ENCODE data around the gene CNFN.

The CNFN gene

GRCh38 chr19:42406111-42406510 is 16.0 kb upstream of the CNFN start:
- no CpG with 5 or more reads among the region's 11 CpGs for WGBS (ENCODE audit: extremely low coverage, insufficient coverage, insufficient read length)
- H3K79me2 ChIP-seq (ENCODE audit: control insufficient read depth, insufficient read depth, low read length, poor library complexity), result peaks cover 2% of the 10 kb centered on the region
- no peak overlapping the region for H2BK5ac ChIP-seq (ENCODE audit: low read depth, low read length, poor library complexity)
- no peak for DNase-seq
- no peak overlapping the region for H2AFZ ChIP-seq (ENCODE audit: insufficient read depth, low read length, poor library complexity)
- H2AK5ac ChIP-seq (ENCODE audit: low read length), result no peak overlapping the region
- no peak overlapping the region for H2BK120ac ChIP-seq (ENCODE audit: insufficient read depth, low read length, poor library complexity)
- H3K14ac ChIP-seq (ENCODE audit: low read length), result no peak overlapping the region
- no peak overlapping the region for H3K23ac ChIP-seq (ENCODE audit: low read length)
- peaks cover 1 to 5% of the 10 kb centered on the region in 2 experiments for H3K4me1 ChIP-seq (ENCODE audit: control insufficient read depth in 1 of 2, insufficient read depth in 2 of 2, low read length in 2 of 2)
- no peak overlapping the region for H4K8ac ChIP-seq (ENCODE audit: low read depth, low read length)
- no peak overlapping the region for H2BK12ac ChIP-seq (ENCODE audit: low read length)
- peaks cover 2% of the 10 kb centered on the region for H3K79me1 ChIP-seq (ENCODE audit: low read length)
- H3K27ac ChIP-seq (ENCODE audit: low read depth, low read length), result no peak overlapping the region
- no peak overlapping the region for H4K12ac ChIP-seq (ENCODE audit: low read depth, low read length)
- no peak overlapping the region for H3K4ac ChIP-seq (ENCODE audit: low read depth, low read length)
- no peak overlapping the region for H3K9ac ChIP-seq (ENCODE audit: low read length)
- peaks cover 2% of the 10 kb centered on the region for H3K27me3 ChIP-seq (ENCODE audit: insufficient read depth, low read length)
- no peaks in the 10 kb centered on the region for H3K36me3 ChIP-seq (ENCODE audit: control insufficient read depth in 1 of 2, insufficient read depth in 2 of 2, low read length in 2 of 2)
- H3K18ac ChIP-seq (ENCODE audit: low read length), result no peak overlapping the region
- H3K4me2 ChIP-seq (ENCODE audit: low read length), result no peak overlapping the region
- no peak overlapping the region for H3K4me3 ChIP-seq (ENCODE audit: low read depth, low read length)
- H4K91ac ChIP-seq (ENCODE audit: low read depth, low read length), result no peak overlapping the region
- H3K9me3 ChIP-seq (ENCODE audit: insufficient read depth, low read depth, low read length), result no peaks in the 10 kb centered on the region

GRCh38 chr19:42403586-42403985 is 13.5 kb upstream of the CNFN start:
- Histone ChIP-seq H3K4ac (ENCODE audit: low read depth, low read length) (no peak overlapping the region), H3K9ac (ENCODE audit: low read length) (no peak overlapping the region), H3K4me1 (ENCODE audit: control insufficient read depth in 1 of 2, insufficient read depth in 2 of 2, low read length in 2 of 2) (peaks cover 3 to 6% of the 10 kb centered on the region in 2 experiments), H3K23ac (ENCODE audit: low read length) (no peak overlapping the region), H4K91ac (ENCODE audit: low read depth, low read length) (no peak overlapping the region), H3K4me2 (ENCODE audit: low read length) (no peak overlapping the region), H2BK12ac (ENCODE audit: low read length) (no peak overlapping the region), H3K79me1 (ENCODE audit: low read length) (peaks cover 2% of the 10 kb centered on the region), H2BK120ac (ENCODE audit: insufficient read depth, low read length, poor library complexity) (no peak overlapping the region), H3K14ac (ENCODE audit: low read length) (no peak overlapping the region), H2BK5ac (ENCODE audit: low read depth, low read length, poor library complexity) (no peak overlapping the region), H3K36me3 (ENCODE audit: control insufficient read depth in 1 of 2, insufficient read depth in 2 of 2, low read length in 2 of 2) (no peaks in the 10 kb centered on the region), H4K8ac (ENCODE audit: low read depth, low read length) (no peak overlapping the region), H2AK5ac (ENCODE audit: low read length) (no peak overlapping the region), H3K4me3 (ENCODE audit: low read depth, low read length) (no peak overlapping the region), H4K12ac (ENCODE audit: low read depth, low read length) (no peak overlapping the region), H3K27ac (ENCODE audit: low read depth, low read length) (no peak overlapping the region), H3K9me3 (ENCODE audit: insufficient read depth, low read depth, low read length) (no peaks in the 10 kb centered on the region), H3K79me2 (ENCODE audit: control insufficient read depth, insufficient read depth, low read length, poor library complexity) (peaks cover 2% of the 10 kb centered on the region), H2AFZ (ENCODE audit: insufficient read depth, low read length, poor library complexity) (no peak overlapping the region), H3K18ac (ENCODE audit: low read length) (no peak overlapping the region), H3K27me3 (ENCODE audit: insufficient read depth, low read length) (peaks cover 2% of the 10 kb centered on the region)
- DNase-seq, result no peak
- WGBS (ENCODE audit: extremely low coverage, insufficient coverage, insufficient read length), result no CpG with 5 or more reads among the region's 10 CpGs

- peaks cover 1% of the 10 kb centered on the region for H3K9me3 ChIP-seq (ENCODE audit: insufficient read depth, low read depth, low read length)
- no CpG with 5 or more reads among the region's 34 CpGs for WGBS (ENCODE audit: extremely low coverage, insufficient coverage, insufficient read length)
- H3K18ac ChIP-seq (ENCODE audit: low read length), result no peak overlapping the region
- H3K4me3 ChIP-seq (ENCODE audit: low read depth, low read length), result no peak overlapping the region
- H3K79me2 ChIP-seq (ENCODE audit: control insufficient read depth, insufficient read depth, low read length, poor library complexity), result peaks cover 2% of the 10 kb centered on the region
- H3K36me3 ChIP-seq (ENCODE audit: control insufficient read depth in 1 of 2, insufficient read depth in 2 of 2, low read length in 2 of 2), result no peaks in the 10 kb centered on the region
- no peak overlapping the region for H3K27ac ChIP-seq (ENCODE audit: low read depth, low read length)
- peaks cover 2% of the 10 kb centered on the region for H3K27me3 ChIP-seq (ENCODE audit: insufficient read depth, low read length)
- no peak overlapping the region for H2BK5ac ChIP-seq (ENCODE audit: low read depth, low read length, poor library complexity)
- no peak overlapping the region for H2BK12ac ChIP-seq (ENCODE audit: low read length)
- no peak overlapping the region for H4K8ac ChIP-seq (ENCODE audit: low read depth, low read length)
- DNase-seq, result no peak
- H3K4ac ChIP-seq (ENCODE audit: low read depth, low read length), result no peak overlapping the region
- H2AK5ac ChIP-seq (ENCODE audit: low read length), result no peak overlapping the region
- no peak overlapping the region for H4K12ac ChIP-seq (ENCODE audit: low read depth, low read length)
- H2BK120ac ChIP-seq (ENCODE audit: insufficient read depth, low read length, poor library complexity), result no peak overlapping the region
- peak overlapping the region; percentile 81 for H3K4me2 ChIP-seq (ENCODE audit: low read length)
- peaks cover 6 to 10% of the 10 kb centered on the region in 2 experiments for H3K4me1 ChIP-seq (ENCODE audit: control insufficient read depth in 1 of 2, insufficient read depth in 2 of 2, low read length in 2 of 2)
- H3K23ac ChIP-seq (ENCODE audit: low read length), result no peak overlapping the region
- H4K91ac ChIP-seq (ENCODE audit: low read depth, low read length), result no peak overlapping the region
- H3K14ac ChIP-seq (ENCODE audit: low read length), result no peak overlapping the region
- H3K9ac ChIP-seq (ENCODE audit: low read length), result no peak overlapping the region
- H2AFZ ChIP-seq (ENCODE audit: insufficient read depth, low read length, poor library complexity), result no peak overlapping the region
- H3K79me1 ChIP-seq (ENCODE audit: low read length), result peaks cover 2% of the 10 kb centered on the region
Observed at GRCh38 chr19:42402376-42403116, 12.4 kb upstream of the CNFN start.

GRCh38 chr19:42401365-42402303 is 11.5 kb upstream of the CNFN start:
- peak; percentile 52 to 73 for DNase-seq
- peak overlapping the region; percentile 8 for H4K12ac ChIP-seq (ENCODE audit: low read depth, low read length)

More at GRCh38 chr19:42401365-42402303, 11.5 kb upstream of the CNFN start:
- Histone ChIP-seq H2AK5ac (ENCODE audit: low read length) (no peak overlapping the region), H2AFZ (ENCODE audit: insufficient read depth, low read length, poor library complexity) (peak overlapping the region; percentile 64), H2BK120ac (ENCODE audit: insufficient read depth, low read length, poor library complexity) (no peak overlapping the region), H3K27ac (ENCODE audit: low read depth, low read length) (no peak overlapping the region), H3K9me3 (ENCODE audit: insufficient read depth, low read depth, low read length) (peaks cover 1% of the 10 kb centered on the region), H3K79me1 (ENCODE audit: low read length) (peaks cover 8% of the 10 kb centered on the region), H4K8ac (ENCODE audit: low read depth, low read length) (peak overlapping the region; percentile 61), H3K4me3 (ENCODE audit: low read depth, low read length) (peak overlapping the region; percentile 80), H2BK5ac (ENCODE audit: low read depth, low read length, poor library complexity) (no peak overlapping the region), H3K23ac (ENCODE audit: low read length) (no peak overlapping the region), H3K4ac (ENCODE audit: low read depth, low read length) (no peak overlapping the region), H4K91ac (ENCODE audit: low read depth, low read length) (no peak overlapping the region), H3K14ac (ENCODE audit: low read length) (no peak overlapping the region), H3K36me3 (ENCODE audit: control insufficient read depth in 1 of 2, insufficient read depth in 2 of 2, low read length in 2 of 2) (no peaks in the 10 kb centered on the region), H3K18ac (ENCODE audit: low read length) (no peak overlapping the region), H3K9ac (ENCODE audit: low read length) (no peak overlapping the region), H3K27me3 (ENCODE audit: insufficient read depth, low read length) (peaks cover 2% of the 10 kb centered on the region), H3K4me2 (ENCODE audit: low read length) (peak overlapping the region; percentile 81), H2BK12ac (ENCODE audit: low read length) (no peak overlapping the region), H3K4me1 (ENCODE audit: control insufficient read depth in 1 of 2, insufficient read depth in 2 of 2, low read length in 2 of 2) (peaks cover 9 to 14% of the 10 kb centered on the region in 2 experiments), H3K79me2 (ENCODE audit: control insufficient read depth, insufficient read depth, low read length, poor library complexity) (peaks cover 2% of the 10 kb centered on the region)
- no CpG with 5 or more reads among the region's 80 CpGs for WGBS (ENCODE audit: extremely low coverage, insufficient coverage, insufficient read length)
